AG04449 (cell line): Measurements from ENCODE around the gene PGA5.
"Not testable (repeated sequence)": the region's sequence is repeated elsewhere in the genome, so short reads cannot be mapped to it uniquely, and the experiment has no call there.

ENCODE experiments used
- CTCF ChIA-PET: fragments of 350-600 bp; formaldehyde crosslinking; extraction: SDS; loops from one replicate; lab custom pipeline; 2021; ENCODE audit warnings: antibody characterized with exemption; lab: Yijun Ruan, JAX
- POLR2A ChIA-PET: fragments of 400-600, 350-600 bp; formaldehyde crosslinking; extraction: SDS; loops from one replicate; lab custom pipeline; 2020; ENCODE audit warnings: antibody characterized with exemption, inconsistent platforms; lab: Yijun Ruan, JAX
- DNase-seq: peaks from one replicate; pipeline ENCODE4 v3.0.0-alpha.2; 2010; ENCODE audit warnings: low read depth, low spot score
- H3K4me3 ChIP-seq: 2 replicates; pipeline ENCODE4 v1.5.1; 2011; ENCODE audit warnings: low read depth, mild to moderate bottlenecking, control low read depth, low read length
- CTCF ChIP-seq: IDR thresholded peaks from one replicate; pipeline ENCODE4 v1.5.1; 2011; ENCODE audit warnings: mild to moderate bottlenecking, moderate library complexity, low read length, control low read depth, inconsistent platforms; ENCODE audit not compliant: insufficient read depth; ENCODE audit errors: missing control alignments

The PGA5 gene

GRCh38 chr11:61240875-61241274 is at the start of gene PGA5:
Gene PGA5 (plus strand): TSS chr11:61241175. CDS start chr11:61241227, 52 bp downstream.
- DNase-seq, CTCF ChIA-PET, POLR2A ChIA-PET, H3K4me3 ChIP-seq: not testable (repeated sequence)

DNA sequence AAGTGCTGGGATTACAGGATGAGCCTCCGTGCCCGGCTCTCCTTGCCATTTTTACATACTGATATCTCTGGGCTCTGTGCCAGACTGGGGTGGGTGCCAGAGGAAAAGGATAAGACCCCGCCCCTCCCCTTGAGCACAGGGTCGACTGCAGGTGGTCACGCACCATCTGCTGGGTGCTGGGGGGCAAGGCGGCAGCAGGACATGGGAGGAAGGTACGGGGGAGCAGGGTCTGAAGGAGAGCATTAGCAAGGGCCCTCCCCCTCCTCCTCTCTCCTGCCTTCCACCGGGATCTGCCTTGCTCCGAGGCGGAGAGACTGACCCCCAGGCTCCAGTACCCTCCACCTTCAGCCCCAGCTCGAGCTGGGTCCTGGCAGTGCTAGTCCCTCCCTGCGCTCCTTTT is 47.4 kb upstream of the PGA5 start:
- CTCF ChIA-PET: no interaction called here

DNA sequence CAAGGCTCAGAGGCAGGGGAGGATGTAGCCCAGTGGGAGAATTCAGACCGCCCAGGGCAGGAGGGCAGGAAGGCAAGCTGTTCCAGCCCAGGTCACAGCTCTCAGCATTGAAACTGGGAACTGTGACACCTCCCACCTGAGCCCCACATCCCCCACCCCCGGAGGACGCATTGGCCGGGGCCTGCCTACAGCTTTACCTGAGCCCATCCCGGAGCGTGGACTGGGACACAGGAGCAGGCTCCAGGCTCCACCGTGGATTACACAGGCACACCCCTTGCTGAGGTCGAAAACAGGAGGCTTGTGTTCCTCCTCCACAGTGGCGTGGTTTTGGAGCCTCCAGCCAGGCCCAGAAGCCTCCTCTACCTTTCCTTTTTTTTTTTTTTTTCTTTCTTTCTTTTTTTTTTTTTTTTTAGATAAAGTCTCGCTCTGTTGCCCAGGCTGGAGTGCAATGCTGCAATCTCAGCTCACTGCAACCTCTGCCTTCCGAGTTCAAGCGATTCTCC is 46.8 kb upstream of the PGA5 start:
- TF ChIP-seq CTCF: no peak

More for the DNA sequence above, 47.4 kb upstream of the PGA5 start:
- no peak for TF ChIP-seq CTCF
- POLR2A ChIA-PET: no interaction called here
- no peak for DNase-seq
- no peak overlapping the region for H3K4me3 ChIP-seq

GRCh38 chr11:61194981-61195695 is 45.8 kb upstream of the PGA5 start:
- CTCF ChIA-PET: interaction anchor here (1.4 to 3.1 kb wide), 2 partner anchors 8 to 10 kb away, joined by 3 to 22 read pairs; no protein-coding TSS in a partner anchor
- no peak for DNase-seq
- POLR2A ChIA-PET: no interaction called here

More for the DNA sequence above, 46.8 kb upstream of the PGA5 start:
- ChIA-PET CTCF (no interaction called here), POLR2A (no interaction called here)
- no peak overlapping the region for H3K4me3 ChIP-seq
- DNase-seq: no peak

GRCh38 chr11:61195719-61196118 is 45.3 kb upstream of the PGA5 start:
- no peak for TF ChIP-seq CTCF
- DNase-seq: no peak
- H3K4me3 ChIP-seq: no peak overlapping the region
- ChIA-PET POLR2A (no interaction called here), CTCF (interaction anchor here (1.4 to 3.1 kb wide), 2 partner anchors 8 to 11 kb away, joined by 3 to 22 read pairs; no protein-coding TSS in a partner anchor)

More at GRCh38 chr11:61194981-61195695, 45.8 kb upstream of the PGA5 start:
- TF ChIP-seq CTCF: no peak
- H3K4me3 ChIP-seq: no peak overlapping the region

- DNase-seq: no peak
- no peak overlapping the region for H3K4me3 ChIP-seq
- CTCF ChIA-PET: interaction anchor here (0.6 to 3.1 kb wide), 2 partner anchors 11 to 25 kb away, joined by 4 to 22 read pairs; no protein-coding TSS in a partner anchor
- POLR2A ChIA-PET: no interaction called here
- TF ChIP-seq CTCF: no peak
Observed at GRCh38 chr11:61198361-61198760, 42.6 kb upstream of the PGA5 start.
